GM23338 (cell line): ENCODE results near the gene BTBD9. TPM values are rescaled to one million over a fixed set of nuclear protein-coding genes. Genes with fewer than 3 reads are reported as not detected.

Experiments used
- ATAC-seq: fragments of 200-7000 bp; cut with Tn5 transposase; 3 replicates; pipeline ENCODE4 v1.9.1; 2020
- DNase-seq: peaks from one replicate; pipeline ENCODE4 v3.0.0-alpha.2; 2015; ENCODE audit warnings: low spot score
- H2AFZ ChIP-seq: fragments of 200-600 bp; sonication (generic); 2 replicates; pipeline ENCODE4 v1.8.0; 2016; ENCODE audit warnings: antibody characterized with exemption, mild to moderate bottlenecking, moderate library complexity
- H3F3A ChIP-seq: fragments of 200-600 bp; sonication (generic); replicated peaks from 2 replicates; pipeline ENCODE4 v1.8.0; 2017; ENCODE audit warnings: antibody characterized with exemption, mixed run types, low read depth
- H3K27ac ChIP-seq: fragments of 200-600 bp; sonication (generic); 2 replicates; pipeline ENCODE4 v1.6.1; 2016; ENCODE audit warnings: low read depth
- H3K27me3 ChIP-seq: fragments of 200-600 bp; sonication (generic); 2 replicates; pipeline ENCODE4 v1.8.0; 2016; ENCODE audit warnings: mild to moderate bottlenecking, mixed run types, moderate library complexity; ENCODE audit not compliant: insufficient read depth
- H3K36me3 ChIP-seq: fragments of 200-600 bp; sonication (generic); 2 replicates; pipeline ENCODE4 v1.8.0; 2016; ENCODE audit warnings: mild to moderate bottlenecking; ENCODE audit not compliant: insufficient read depth
- H3K4me1 ChIP-seq: fragments of 200-600 bp; sonication (generic); 2 replicates; pipeline ENCODE4 v1.8.0; 2016; ENCODE audit warnings: mild to moderate bottlenecking, moderate library complexity; ENCODE audit not compliant: insufficient read depth
- H3K4me2 ChIP-seq: fragments of 200-600 bp; sonication (generic); 2 replicates; pipeline ENCODE4 v1.7.1; 2017; ENCODE audit warnings: mixed run types
- H3K4me3 ChIP-seq: fragments of 200-600 bp; sonication (generic); 2 replicates; pipeline ENCODE4 v1.6.1; 2016; ENCODE audit warnings: mixed run types
- H3K79me2 ChIP-seq: fragments of 200-600 bp; sonication (generic); replicated peaks from 2 replicates; pipeline ENCODE4 v1.8.0; 2017; ENCODE audit warnings: mild to moderate bottlenecking; ENCODE audit not compliant: insufficient read depth
- H3K9me2 ChIP-seq: fragments of 200-600 bp; sonication (generic); 2 replicates; pipeline ENCODE4 v1.8.0; 2017; ENCODE audit not compliant: insufficient read depth
- H4K20me1 ChIP-seq: fragments of 200-600 bp; sonication (generic); replicated peaks from 2 replicates; pipeline ENCODE4 v1.8.0; 2017; ENCODE audit warnings: mild to moderate bottlenecking; ENCODE audit not compliant: insufficient read depth
- H3K27ac Mint-ChIP-seq: 2 replicates; pipeline ENCODE4 v1.8.0; 2020; ENCODE audit warnings: inconsistent platforms, mild to moderate bottlenecking, moderate library complexity, mixed read lengths
- H3K27me3 Mint-ChIP-seq: 3 replicates; pipeline ENCODE4 v1.8.0; 2022; ENCODE audit warnings: low read depth, mild to moderate bottlenecking, moderate library complexity, mixed read lengths, inconsistent platforms; ENCODE audit not compliant: insufficient read depth, poor library complexity
- H3K36me3 Mint-ChIP-seq: 3 replicates; pipeline ENCODE4 v1.8.0; 2021; ENCODE audit warnings: low read depth, mild to moderate bottlenecking, inconsistent platforms, moderate library complexity, mixed read lengths
- H3K4me1 Mint-ChIP-seq: 3 replicates; pipeline ENCODE4 v1.8.0; 2020; ENCODE audit warnings: mild to moderate bottlenecking, inconsistent platforms, mixed read lengths
- H3K4me3 Mint-ChIP-seq: 3 replicates; pipeline ENCODE4 v1.8.0; 2021; ENCODE audit warnings: moderate library complexity, mild to moderate bottlenecking, inconsistent platforms, mixed read lengths
- H3K9me3 Mint-ChIP-seq: 3 replicates; pipeline ENCODE4 v1.8.0; 2020; ENCODE audit warnings: moderate library complexity, mild to moderate bottlenecking, inconsistent platforms, mixed read lengths
- CREB1 ChIP-seq: fragments of 250-450 bp; sonication (Bioruptor Pico); IDR thresholded peaks from 2 replicates; pipeline ENCODE4 v1.5.0; 2020; ENCODE audit warnings: low read depth, mild to moderate bottlenecking, moderate library complexity
- CTCF ChIP-seq, 2 experiments: fragments of 200-600 bp in 1 of 2; sonication (generic) in 1 of 2; conservative IDR thresholded peaks; 2 replicates each; pipeline versions ENCODE4 v1.5.1 to v1.6.1; 2016 to 2017; ENCODE audit warnings: antibody characterized with exemption in 2 of 2, low read depth in 2 of 2, mild to moderate bottlenecking in 2 of 2, moderate library complexity in 1 of 2
- ETS1 ChIP-seq: IDR thresholded peaks from 2 replicates; pipeline ENCODE4 v1.6.1; 2016; ENCODE audit warnings: antibody characterized with exemption
- EZH2 ChIP-seq: fragments of 200-600 bp; sonication (generic); IDR thresholded peaks from one replicate; pipeline ENCODE4 v1.8.0; 2017; ENCODE audit warnings: antibody characterized with exemption, mild to moderate bottlenecking, low read depth; ENCODE audit not compliant: unreplicated experiment
- EZH2phosphoT487 ChIP-seq: fragments of 200-600 bp; sonication (generic); IDR thresholded peaks from one replicate; pipeline ENCODE4 v1.8.1; 2018; ENCODE audit warnings: antibody characterized with exemption; ENCODE audit not compliant: unreplicated experiment
- JUNB ChIP-seq: IDR thresholded peaks from one replicate; pipeline ENCODE4 v1.6.1; 2016; ENCODE audit warnings: antibody characterized with exemption; ENCODE audit not compliant: unreplicated experiment
- NANOG ChIP-seq: IDR thresholded peaks from 2 replicates; pipeline ENCODE4 v1.6.1; 2016; ENCODE audit warnings: antibody characterized with exemption, borderline replicate concordance
- POLR2AphosphoS5 ChIP-seq: IDR thresholded peaks from 2 replicates; pipeline ENCODE4 v1.6.1; 2016; ENCODE audit warnings: antibody characterized with exemption, low read depth
- REST ChIP-seq: IDR thresholded peaks from one replicate; pipeline ENCODE4 v1.6.1; 2018; ENCODE audit warnings: antibody characterized with exemption; ENCODE audit not compliant: unreplicated experiment
- STAT1 ChIP-seq: IDR thresholded peaks from one replicate; pipeline ENCODE4 v1.6.1; 2016; ENCODE audit warnings: antibody characterized with exemption; ENCODE audit not compliant: unreplicated experiment
- ZNF114 ChIP-seq: fragments of 250-450 bp; sonication (Bioruptor Pico); IDR thresholded peaks from 2 replicates; pipeline ENCODE4 v1.5.0; 2020; ENCODE audit warnings: mild to moderate bottlenecking, moderate library complexity
- ZNF331 ChIP-seq: fragments of 250-450 bp; sonication (Bioruptor Pico); IDR thresholded peaks from 2 replicates; pipeline ENCODE4 v1.5.0; 2020; ENCODE audit warnings: low read depth, mild to moderate bottlenecking, moderate library complexity
- ZNF462 ChIP-seq: fragments of 250-450 bp; sonication (Bioruptor Pico); IDR thresholded peaks from 2 replicates; pipeline ENCODE4 v1.5.0; 2020; ENCODE audit warnings: mild to moderate bottlenecking, moderate library complexity
- polyA plus RNA-seq: library from polyadenylated mRNA; unstranded; fragments of >200 nt; fragmentation: Nextera tagmentation; extraction: Ambion mirVana; gene quantifications from 2 replicates; pipeline ENCODE4 v1.2.1, GENCODE V29; 2016
- total RNA-seq: library from RNA; depleted of rRNA; stranded (reverse); fragments of >200 nt; shearing (Covaris generic); gene quantifications from 2 replicates; pipeline ENCODE4 v1.2.3, GENCODE V29; 2014

The BTBD9 gene
- total and polyA plus RNA-seq, 2 experiments from 2014 or later: 4.2 to 5.3 TPM

GRCh38 chr6:38577492-38577891 is 62.2 kb downstream of the BTBD9 start:
- Histone ChIP-seq H3K4me1 (no peaks in the 10 kb centered on the region), H3K27ac (no peak overlapping the region), H3F3A (no peaks in the 10 kb centered on the region), H3K27me3 (no peaks in the 10 kb centered on the region), H3K36me3 (no peaks in the 10 kb centered on the region), H3K4me2 (no peak overlapping the region), H3K4me3 (no peak overlapping the region), H3K79me2 (no peaks in the 10 kb centered on the region), H4K20me1 (no peaks in the 10 kb centered on the region), H3K9me2 (no peaks in the 10 kb centered on the region), H2AFZ (no peak overlapping the region)
- H3K4me3 Mint-ChIP-seq: no peak overlapping the region
- peaks cover 4% of the 10 kb centered on the region for H3K27me3 Mint-ChIP-seq
- H3K27ac Mint-ChIP-seq: no peak overlapping the region
- H3K9me3 Mint-ChIP-seq: no peaks in the 10 kb centered on the region
- TF ChIP-seq CTCF (conservative IDR thresholded peaks at IDR 0.05; ENCODE audit: low read depth in 2 of 2): no peak
- no peak for TF ChIP-seq EZH2
- no peak for TF ChIP-seq CREB1 (CRISPR knock-in tag)
- no peak for TF ChIP-seq NANOG
- no peak for TF ChIP-seq REST
- no peak for TF ChIP-seq POLR2AphosphoS5
- no peak for TF ChIP-seq EZH2phosphoT487
- TF ChIP-seq JUNB: no peak
- no peak for TF ChIP-seq ZNF114 (CRISPR knock-in tag)
- TF ChIP-seq STAT1: no peak
- no peak for TF ChIP-seq ZNF462 (CRISPR knock-in tag)
- TF ChIP-seq ZNF331 (CRISPR knock-in tag): no peak
- no peak for TF ChIP-seq ETS1
- H3K4me1 Mint-ChIP-seq: no peaks in the 10 kb centered on the region
- ATAC-seq (no peak), DNase-seq (no peak)
- H3K36me3 Mint-ChIP-seq: no peaks in the 10 kb centered on the region
